Fibroblast of skin of scalp (primary cell): ENCODE results near the gene RGCC.
A peak's percentile ranks its signal among the peaks of the same experiment; 100 is the strongest.

ENCODE experiments used
- DNase-seq: peaks from one replicate; pipeline ENCODE4 v3.0.0-alpha.2; 2013

The RGCC gene

GRCh38 chr13:41520016-41520659, 62.8 kb downstream of the RGCC start:
- peak; percentile 36 for DNase-seq
